ENCODE measurements around the gene RGS10. TPM values are rescaled to one million over a fixed set of nuclear protein-coding genes. Genes with fewer than 3 reads are reported as not detected.

The RGS10 gene, protein sequence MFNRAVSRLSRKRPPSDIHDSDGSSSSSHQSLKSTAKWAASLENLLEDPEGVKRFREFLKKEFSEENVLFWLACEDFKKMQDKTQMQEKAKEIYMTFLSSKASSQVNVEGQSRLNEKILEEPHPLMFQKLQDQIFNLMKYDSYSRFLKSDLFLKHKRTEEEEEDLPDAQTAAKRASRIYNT
- total RNA-seq, result 10 to 100 TPM; 15.8 to 64.9 (median 30.9) TPM

DNA sequence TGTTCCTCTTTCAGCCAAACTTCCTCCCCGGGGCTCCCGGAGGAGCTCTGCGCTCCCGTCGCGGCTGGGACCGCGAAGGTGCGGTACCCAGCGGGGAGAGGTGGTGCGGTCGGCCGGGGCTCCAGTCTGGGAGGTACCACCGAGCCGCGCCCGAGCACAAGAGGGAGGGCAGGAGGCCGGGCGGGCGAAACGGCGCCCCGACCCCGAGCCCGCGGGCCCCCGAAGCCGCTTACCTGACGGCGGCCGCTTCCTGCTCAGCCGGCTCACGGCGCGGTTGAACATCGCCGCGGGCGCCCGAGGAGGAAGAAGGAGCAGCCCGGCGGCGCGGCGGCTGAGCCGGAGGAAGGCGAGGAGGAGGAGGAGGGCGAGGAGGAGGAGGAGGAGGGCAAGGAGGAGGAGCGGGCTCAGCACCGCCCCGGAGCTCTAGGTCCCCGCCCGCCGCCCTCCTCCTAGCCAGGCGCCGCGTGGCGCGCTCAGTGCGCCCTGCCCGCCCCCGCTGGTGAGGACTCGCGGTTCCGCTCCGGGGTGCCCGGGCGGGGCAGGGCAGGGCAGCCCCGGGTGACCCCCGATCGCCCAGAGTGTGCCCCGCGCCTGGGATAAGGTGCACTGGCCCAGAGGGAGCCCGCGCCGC lies at the start of gene RGS10:
Gene RGS10, minus strand, starts transcription at position 363 of the 631 bp plus-strand sequence. Its CDS starts 81 bp downstream, at position 282.
- TF ChIP-seq, protein P1, sequence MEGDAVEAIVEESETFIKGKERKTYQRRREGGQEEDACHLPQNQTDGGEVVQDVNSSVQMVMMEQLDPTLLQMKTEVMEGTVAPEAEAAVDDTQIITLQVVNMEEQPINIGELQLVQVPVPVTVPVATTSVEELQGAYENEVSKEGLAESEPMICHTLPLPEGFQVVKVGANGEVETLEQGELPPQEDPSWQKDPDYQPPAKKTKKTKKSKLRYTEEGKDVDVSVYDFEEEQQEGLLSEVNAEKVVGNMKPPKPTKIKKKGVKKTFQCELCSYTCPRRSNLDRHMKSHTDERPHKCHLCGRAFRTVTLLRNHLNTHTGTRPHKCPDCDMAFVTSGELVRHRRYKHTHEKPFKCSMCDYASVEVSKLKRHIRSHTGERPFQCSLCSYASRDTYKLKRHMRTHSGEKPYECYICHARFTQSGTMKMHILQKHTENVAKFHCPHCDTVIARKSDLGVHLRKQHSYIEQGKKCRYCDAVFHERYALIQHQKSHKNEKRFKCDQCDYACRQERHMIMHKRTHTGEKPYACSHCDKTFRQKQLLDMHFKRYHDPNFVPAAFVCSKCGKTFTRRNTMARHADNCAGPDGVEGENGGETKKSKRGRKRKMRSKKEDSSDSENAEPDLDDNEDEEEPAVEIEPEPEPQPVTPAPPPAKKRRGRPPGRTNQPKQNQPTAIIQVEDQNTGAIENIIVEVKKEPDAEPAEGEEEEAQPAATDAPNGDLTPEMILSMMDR (IDR thresholded peaks at IDR 0.05; ENCODE audit: low read depth), result no peak

DNA sequence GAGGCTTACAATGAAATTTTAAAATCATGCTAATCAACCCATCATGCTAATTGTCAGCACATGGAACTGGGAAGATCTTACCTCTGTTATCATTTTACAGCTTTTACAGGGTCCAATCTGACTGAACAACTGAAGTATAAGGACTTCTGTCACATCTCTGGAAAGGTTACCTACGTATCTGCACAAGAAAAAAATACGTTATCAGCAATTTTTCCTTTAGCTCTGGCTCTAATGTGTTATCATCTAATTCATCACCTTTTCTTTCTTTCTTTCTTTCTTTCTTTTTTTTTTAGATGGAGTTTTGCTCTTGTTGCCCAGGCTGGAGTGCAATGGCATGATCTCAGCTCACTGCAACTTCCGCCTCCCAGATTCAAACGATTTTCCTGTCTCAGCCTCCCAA lies 45.6 kb upstream of the RGS10 start:
- TF ChIP-seq, protein P1 (IDR thresholded peaks at IDR 0.05; ENCODE audit: low read depth), result no peak

GRCh38 chr10:119578355-119578754 lies 35.8 kb upstream of the RGS10 start:
- TF ChIP-seq, protein P1 (IDR thresholded peaks at IDR 0.05; ENCODE audit: low read depth), result no peak

DNA sequence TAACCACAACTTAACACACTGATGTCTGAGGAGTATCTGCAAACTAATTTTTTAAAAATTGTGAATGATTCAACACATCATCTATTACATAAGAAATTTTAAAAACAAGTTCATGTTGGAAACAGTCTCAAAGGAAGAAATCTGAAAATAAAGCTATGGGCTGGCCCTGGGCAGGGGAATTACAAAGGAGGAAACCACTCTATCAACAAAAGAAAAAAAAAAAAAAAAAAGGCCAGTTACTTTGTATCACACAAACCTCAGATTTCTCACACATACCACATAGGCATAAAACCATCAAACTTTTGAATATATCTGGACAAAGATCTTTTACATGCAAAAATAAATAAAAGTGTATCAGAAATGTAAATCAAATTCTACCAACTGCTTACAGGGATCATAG lies 33.5 kb upstream of the RGS10 start:
- TF ChIP-seq, protein P1 (IDR thresholded peaks at IDR 0.05; ENCODE audit: low read depth), result no peak

DNA sequence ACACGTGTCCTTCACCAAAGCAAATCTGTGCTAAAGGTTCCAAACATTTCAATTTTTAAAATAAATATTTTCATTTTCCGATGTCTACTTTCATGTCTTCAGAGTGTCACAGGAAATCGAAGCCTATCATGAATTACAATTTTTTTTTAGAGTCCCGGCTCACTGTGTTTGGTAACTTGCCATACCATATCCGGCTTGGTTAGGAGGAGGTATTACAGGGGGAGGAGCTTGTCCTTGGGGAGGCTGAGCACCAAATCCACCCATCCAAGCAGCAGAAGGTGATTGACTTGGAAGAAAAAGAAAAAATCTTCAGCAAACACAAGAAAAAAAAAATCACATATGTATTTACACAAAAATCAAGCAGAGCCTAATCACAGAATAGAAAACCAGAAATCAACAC lies 33.0 kb upstream of the RGS10 start:
- TF ChIP-seq, protein P1 (IDR thresholded peaks at IDR 0.05; ENCODE audit: low read depth), result no peak

DNA sequence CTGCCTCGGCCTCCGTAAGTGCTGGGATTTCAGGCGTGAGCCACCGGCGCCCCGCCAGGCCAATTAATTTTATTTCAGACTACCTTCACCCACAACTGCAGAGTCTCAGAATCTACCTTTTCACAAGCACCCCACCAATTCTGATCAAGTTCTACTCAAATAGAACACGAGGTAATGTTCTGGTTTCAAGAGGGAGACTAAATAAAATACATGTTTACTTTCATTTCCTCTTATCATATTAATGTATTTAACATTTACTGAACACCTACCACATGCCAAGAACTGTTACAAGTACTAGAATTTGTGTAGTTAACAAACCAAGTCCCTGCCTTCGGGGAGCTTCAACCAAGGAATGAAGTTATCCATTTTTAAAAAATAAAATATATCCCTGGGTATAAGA lies 25.5 kb upstream of the RGS10 start:
- TF ChIP-seq, protein P1 (IDR thresholded peaks at IDR 0.05; ENCODE audit: low read depth), result no peak

DNA sequence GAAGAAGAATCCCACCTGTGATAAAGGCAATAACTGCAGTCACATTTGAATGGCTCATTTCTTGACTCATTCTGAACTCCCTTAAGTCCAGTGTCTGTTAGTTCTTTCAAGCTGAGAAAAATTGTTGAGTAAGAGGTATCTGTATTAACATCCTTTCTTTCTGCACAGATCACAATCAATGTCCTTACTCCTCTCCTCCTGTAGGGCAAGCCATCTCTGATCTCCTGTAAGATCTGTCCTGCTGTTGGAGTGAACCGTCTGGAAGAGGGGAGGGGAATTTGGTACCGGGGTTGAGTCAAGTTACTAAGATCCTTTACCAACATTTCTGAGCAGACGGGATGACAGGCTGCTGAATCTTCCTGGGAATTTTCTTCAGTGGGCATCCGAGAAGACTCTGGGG lies 19.6 kb upstream of the RGS10 start:
- TF ChIP-seq, protein P1 (IDR thresholded peaks at IDR 0.05; ENCODE audit: low read depth), result no peak

Measured in subcutaneous adipose tissue (tissue), 4 donors.